ENCODE measurements around the gene MOB3B.

DNA sequence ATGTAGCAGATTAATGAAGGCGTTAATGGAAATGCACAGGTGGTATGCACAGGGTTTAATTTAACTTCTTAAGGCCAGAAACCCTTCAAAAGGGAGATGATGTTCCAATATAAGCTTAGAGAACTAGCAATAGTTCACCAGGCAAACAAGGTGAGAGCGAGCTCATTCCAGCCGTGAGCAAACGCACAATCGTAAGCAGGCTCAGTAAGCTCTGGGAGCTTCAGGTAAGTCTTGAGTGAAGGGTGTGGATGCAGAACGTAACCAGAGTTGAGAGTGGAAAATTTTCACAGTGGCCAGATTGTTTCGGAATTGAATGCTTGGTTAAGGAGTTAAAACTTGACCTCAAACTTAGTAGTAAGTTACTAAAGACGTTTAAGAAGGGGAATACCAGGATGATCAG lies 238.3 kb downstream of the MOB3B start:
- TF ChIP-seq TAF1 (IDR thresholded peaks at IDR 0.05; ENCODE audit: borderline replicate concordance, insufficient read depth, low read length) (no peak), POLR2AphosphoS5 (IDR thresholded peaks at IDR 0.05; ENCODE audit: low read depth, low read length) (no peak)

All from PFSK-1 (cell line).